ENCODE data around the gene DNAL1. TPM values are rescaled to one million over a fixed set of nuclear protein-coding genes. Genes with fewer than 3 reads are reported as not detected.

DNAL1 gene
- total and polyA plus RNA-seq, 2 experiments from 2014 or later: 5.9 to 16.7 TPM

DNA sequence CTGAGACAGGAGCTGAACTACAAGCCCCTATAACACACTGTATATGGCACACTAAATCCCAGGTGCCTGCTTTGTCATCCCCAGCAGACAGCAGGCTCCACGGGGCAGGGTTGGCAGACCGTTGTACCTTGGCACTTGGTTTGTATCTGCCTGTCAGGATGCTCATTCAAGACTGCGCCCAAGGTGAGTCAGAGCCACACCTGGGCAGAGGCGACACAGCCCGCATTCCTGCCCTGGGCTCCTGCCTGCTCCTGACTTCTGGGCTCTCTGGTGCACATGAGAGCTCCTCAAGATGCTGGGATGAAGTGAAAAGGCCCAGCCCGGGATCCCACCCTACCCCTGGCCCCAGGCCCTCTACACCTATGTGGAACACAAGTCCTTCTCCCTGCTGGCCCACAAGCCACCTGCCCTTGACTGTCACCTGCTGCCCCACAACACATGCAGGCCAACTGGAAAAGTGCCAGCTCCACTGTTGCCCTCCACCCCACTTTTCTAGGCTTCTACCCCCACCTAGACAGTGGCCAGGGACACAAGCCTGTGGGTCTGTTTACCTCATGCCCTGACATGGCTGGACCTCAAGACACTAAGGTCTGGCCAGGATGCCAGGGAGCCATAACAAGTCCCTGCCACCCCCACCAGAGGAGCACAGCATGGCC lies 100.2 kb downstream of the DNAL1 start:
- Histone ChIP-seq H3F3A (ENCODE audit: insufficient read depth) (peaks cover 8% of the 10 kb centered on the region; the same call in 1 of the 2 replicates), H3K36me3 (ENCODE audit: low read depth) (no peaks in the 10 kb centered on the region), H3K9me3 (ENCODE audit: low read depth) (no peaks in the 10 kb centered on the region), H4K20me1 (ENCODE audit: insufficient read depth) (peaks cover 27% of the 10 kb centered on the region), H3K27me3 (replicated peaks; ENCODE audit: insufficient read depth) (no peaks in the 10 kb centered on the region), H2AFZ (no peak overlapping the region), H3K9ac (no peak overlapping the region), H3K4me1 (ENCODE audit: insufficient read depth) (peaks cover 53% of the 10 kb centered on the region), H3K27ac (no peak overlapping the region), H3K79me2 (ENCODE audit: insufficient read depth) (peaks cover 97% of the 10 kb centered on the region), H3K4me2 (ENCODE audit: unreplicated experiment) (no peak overlapping the region), H3K4me3 (no peak overlapping the region), H3K9me2 (ENCODE audit: insufficient read depth) (no peaks in the 10 kb centered on the region)
- no peak for DNase-seq
- in situ Hi-C loops (cut with MboI): no loop called here
- TF ChIP-seq EZH2 (IDR thresholded peaks at IDR 0.05; ENCODE audit: insufficient read depth, poor library complexity, severe bottlenecking) (no peak), EZH2phosphoT487 (IDR thresholded peaks at IDR 0.05; ENCODE audit: insufficient read depth, low read depth) (no peak)
- 83 to 85% methylated on average over 6 of the region's 6 CpGs for WGBS, 2 experiments (ENCODE audit: low coverage in 1 of 2, low lambda C conversion rate in 2 of 2, missing lambda C conversion rate in 2 of 2)

DNA sequence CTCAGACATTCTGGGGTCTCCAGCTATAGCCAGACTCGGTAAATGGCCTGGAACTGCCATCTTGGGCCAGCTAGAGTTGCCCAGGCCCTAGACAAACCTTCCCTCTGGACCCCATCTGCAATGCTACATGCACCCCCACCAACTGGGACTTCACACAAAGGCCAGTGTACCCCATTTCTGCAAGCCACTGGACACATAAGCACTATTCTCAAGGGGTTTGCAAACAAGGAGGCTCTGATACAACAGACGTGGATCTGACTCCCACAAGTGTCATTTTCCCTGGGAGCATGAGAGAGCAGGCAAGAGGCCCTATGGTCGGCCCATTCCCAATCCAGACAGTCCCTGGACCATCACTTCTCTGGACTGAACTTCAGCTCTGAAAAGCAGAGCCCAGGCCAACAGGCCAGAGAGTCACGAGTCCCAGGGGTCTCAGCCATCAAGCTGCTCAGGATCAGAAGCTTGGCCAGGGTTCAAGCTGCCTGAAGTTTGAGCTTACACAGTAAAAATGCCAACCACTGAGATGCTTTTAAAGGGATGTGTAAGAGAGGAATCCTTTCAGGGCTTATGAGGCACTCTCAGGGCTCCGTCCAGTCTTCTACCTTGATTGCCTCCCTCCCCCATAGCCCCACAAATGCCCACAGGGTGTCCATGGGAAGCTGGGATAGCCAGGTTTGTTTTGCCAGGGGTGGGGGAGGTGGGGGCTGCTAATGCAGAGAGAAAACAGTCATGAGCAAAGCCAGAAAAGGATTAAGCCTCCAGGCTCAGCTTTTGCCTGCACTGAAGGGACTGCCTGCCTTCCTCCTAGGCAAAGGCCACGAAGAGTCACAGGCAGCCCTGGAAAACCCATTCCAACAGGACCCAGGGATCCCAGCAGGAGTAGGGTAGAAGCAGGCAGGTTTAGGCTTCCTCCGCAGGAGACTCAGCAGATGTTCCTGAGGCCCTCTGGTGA lies 101.1 kb downstream of the DNAL1 start:
- 0 out of 2 replicates have a peak overlapping the region, but pooled peaks have one; percentile 9 for H3K27ac ChIP-seq
- in situ Hi-C loops (cut with MboI): no loop called here

DNA sequence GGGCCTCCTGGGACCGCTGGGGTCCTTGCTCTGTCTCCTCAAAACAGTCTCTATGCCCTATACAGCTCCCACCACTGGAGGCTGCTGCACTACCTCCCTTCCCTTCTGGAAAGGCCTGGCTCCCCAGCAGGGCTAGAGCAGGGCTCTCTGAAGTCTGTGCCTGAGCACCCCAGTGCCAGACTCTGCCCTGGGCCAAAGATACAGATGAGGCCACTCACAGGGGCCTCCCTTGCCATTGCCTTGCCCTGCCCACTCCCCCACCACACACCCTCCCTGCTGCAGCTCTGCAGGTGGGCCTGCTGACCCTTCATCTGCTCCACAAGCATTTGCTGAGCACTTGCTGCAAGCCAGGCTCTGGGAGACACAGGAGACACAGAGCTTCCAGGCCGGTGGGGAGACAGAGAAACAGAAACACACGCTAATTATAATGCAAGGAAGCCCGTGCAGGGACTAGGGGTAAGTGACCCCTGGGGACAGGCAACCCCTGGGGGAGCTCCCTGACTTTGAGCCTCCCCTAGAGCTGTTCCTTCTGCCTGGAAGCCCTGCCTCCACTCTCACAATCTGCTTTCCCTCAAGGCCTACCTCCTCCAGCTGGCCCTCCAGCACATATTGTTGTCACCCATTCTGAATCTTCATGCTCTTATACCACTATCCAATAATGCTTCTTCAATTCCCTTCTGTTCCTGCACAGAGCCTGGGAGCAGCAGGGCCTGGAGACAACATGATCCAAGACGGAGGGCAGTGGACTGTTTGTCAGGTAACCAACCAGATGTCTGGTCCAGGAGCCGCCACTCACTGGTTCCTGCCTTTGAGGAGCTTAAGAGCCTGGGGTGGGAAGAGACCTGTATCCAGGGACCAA lies 102.0 kb downstream of the DNAL1 start:
- Histone ChIP-seq H2AFZ (no peak overlapping the region), H3K27ac (no peak overlapping the region), H3K4me3 (no peak overlapping the region), H3K9ac (no peak overlapping the region), H3K79me2 (ENCODE audit: insufficient read depth) (peaks cover 100% of the 10 kb centered on the region), H3K9me3 (ENCODE audit: low read depth) (no peaks in the 10 kb centered on the region), H3K27me3 (replicated peaks; ENCODE audit: insufficient read depth) (no peaks in the 10 kb centered on the region), H3K36me3 (ENCODE audit: low read depth) (no peaks in the 10 kb centered on the region), H3K4me1 (ENCODE audit: insufficient read depth) (peaks cover 40% of the 10 kb centered on the region), H3F3A (ENCODE audit: insufficient read depth) (peaks cover 7% of the 10 kb centered on the region; the same call in 1 of the 2 replicates), H3K4me2 (ENCODE audit: unreplicated experiment) (no peak overlapping the region), H4K20me1 (ENCODE audit: insufficient read depth) (peaks cover 38% of the 10 kb centered on the region), H3K9me2 (ENCODE audit: insufficient read depth) (no peaks in the 10 kb centered on the region)
- in situ Hi-C loops (cut with MboI): no loop called here
- DNase-seq: no peak
- no peak for TF ChIP-seq EZH2phosphoT487 (IDR thresholded peaks at IDR 0.05; ENCODE audit: insufficient read depth, low read depth)
- no peak for TF ChIP-seq EZH2 (IDR thresholded peaks at IDR 0.05; ENCODE audit: insufficient read depth, poor library complexity, severe bottlenecking)
- WGBS, 2 experiments (ENCODE audit: low coverage in 1 of 2, low lambda C conversion rate in 2 of 2, missing lambda C conversion rate in 2 of 2): 53 to 62% methylated on average over 6 of the region's 6 CpGs

More for the DNA sequence above, 101.1 kb downstream of the DNAL1 start:
- no peaks in the 10 kb centered on the region for H3K9me2 ChIP-seq (ENCODE audit: insufficient read depth)
- H3K4me2 ChIP-seq (ENCODE audit: unreplicated experiment): no peak overlapping the region
- peaks cover 34% of the 10 kb centered on the region for H4K20me1 ChIP-seq (ENCODE audit: insufficient read depth)
- no peak for DNase-seq
- H3K36me3 ChIP-seq (ENCODE audit: low read depth): no peaks in the 10 kb centered on the region
- peaks cover 97% of the 10 kb centered on the region for H3K79me2 ChIP-seq (ENCODE audit: insufficient read depth)
- H3K4me1 ChIP-seq (ENCODE audit: insufficient read depth): peaks cover 47% of the 10 kb centered on the region
- no peak overlapping the region for H3K4me3 ChIP-seq
- no peak overlapping the region for H2AFZ ChIP-seq
- H3K9me3 ChIP-seq (ENCODE audit: low read depth): no peaks in the 10 kb centered on the region
- 57 to 63% methylated on average over 7 of the region's 7 CpGs for WGBS, 2 experiments (ENCODE audit: low coverage in 1 of 2, low lambda C conversion rate in 2 of 2, missing lambda C conversion rate in 2 of 2)
- TF ChIP-seq EZH2phosphoT487 (IDR thresholded peaks at IDR 0.05; ENCODE audit: insufficient read depth, low read depth) (no peak), EZH2 (IDR thresholded peaks at IDR 0.05; ENCODE audit: insufficient read depth, poor library complexity, severe bottlenecking) (no peak)
- H3K9ac ChIP-seq: no peak overlapping the region
- H3K27me3 ChIP-seq (replicated peaks; ENCODE audit: insufficient read depth): no peaks in the 10 kb centered on the region
- H3F3A ChIP-seq (ENCODE audit: insufficient read depth): peaks cover 6% of the 10 kb centered on the region; the same call in 1 of the 2 replicates
